SK-N-SH treated with all-trans-retinoic acid at 6 μM for 48 hours (cell line): Measurements from ENCODE around the gene S100Z.

ENCODE experiments used
- ARNTL ChIP-seq: fragments of 450-650 bp; formaldehyde crosslinking; IDR thresholded peaks from 2 replicates; pipeline ENCODE4 v1.5.0; 2020; ENCODE audit warnings: low read depth, mild to moderate bottlenecking, moderate library complexity, borderline replicate concordance
- BACH2 ChIP-seq: fragments of 250-450 bp; sonication (Bioruptor Pico); IDR thresholded peaks from 2 replicates; pipeline ENCODE4 v1.9.0; 2021; ENCODE audit warnings: mild to moderate bottlenecking, borderline replicate concordance
- ISL1 ChIP-seq: fragments of 250-450 bp; sonication (Bioruptor Pico); IDR thresholded peaks from 2 replicates; pipeline ENCODE4 v2.1.2; 2022; ENCODE audit warnings: mild to moderate bottlenecking, moderate library complexity
- OSR1 ChIP-seq: fragments of 250-450 bp; sonication (Bioruptor Pico); IDR thresholded peaks from 2 replicates; pipeline ENCODE4 v1.8.0; 2022; ENCODE audit warnings: moderate library complexity, mild to moderate bottlenecking, inconsistent platforms
- PATZ1 ChIP-seq: fragments of 250-450 bp; sonication (Bioruptor Pico); IDR thresholded peaks from 2 replicates; pipeline ENCODE4 v1.8.0; 2020; ENCODE audit warnings: mild to moderate bottlenecking, moderate library complexity, borderline replicate concordance
- RARB ChIP-seq: fragments of 250-450 bp; sonication (Bioruptor Pico); IDR thresholded peaks from 2 replicates; pipeline ENCODE4 v1.8.0; 2021; ENCODE audit warnings: mild to moderate bottlenecking, moderate library complexity
- TSHZ2 ChIP-seq: fragments of 250-450 bp; sonication (Bioruptor Pico); IDR thresholded peaks from 2 replicates; pipeline ENCODE4 v1.5.0; 2020; ENCODE audit warnings: mild to moderate bottlenecking, moderate library complexity
- ZC3H10 ChIP-seq: fragments of 250-450 bp; sonication (Bioruptor Pico); IDR thresholded peaks from 2 replicates; pipeline ENCODE4 v1.5.1; 2021; ENCODE audit warnings: mild to moderate bottlenecking, moderate library complexity
- ZFP3 ChIP-seq: fragments of 250-450 bp; sonication (Bioruptor Pico); IDR thresholded peaks from 2 replicates; pipeline ENCODE4 v1.5.0; 2020; ENCODE audit warnings: mild to moderate bottlenecking, moderate library complexity
- ZFP30 ChIP-seq: fragments of 450-650 bp; formaldehyde crosslinking; IDR thresholded peaks from 2 replicates; pipeline ENCODE4 v1.5.0; 2022; ENCODE audit warnings: mild to moderate bottlenecking, moderate library complexity

DNA sequence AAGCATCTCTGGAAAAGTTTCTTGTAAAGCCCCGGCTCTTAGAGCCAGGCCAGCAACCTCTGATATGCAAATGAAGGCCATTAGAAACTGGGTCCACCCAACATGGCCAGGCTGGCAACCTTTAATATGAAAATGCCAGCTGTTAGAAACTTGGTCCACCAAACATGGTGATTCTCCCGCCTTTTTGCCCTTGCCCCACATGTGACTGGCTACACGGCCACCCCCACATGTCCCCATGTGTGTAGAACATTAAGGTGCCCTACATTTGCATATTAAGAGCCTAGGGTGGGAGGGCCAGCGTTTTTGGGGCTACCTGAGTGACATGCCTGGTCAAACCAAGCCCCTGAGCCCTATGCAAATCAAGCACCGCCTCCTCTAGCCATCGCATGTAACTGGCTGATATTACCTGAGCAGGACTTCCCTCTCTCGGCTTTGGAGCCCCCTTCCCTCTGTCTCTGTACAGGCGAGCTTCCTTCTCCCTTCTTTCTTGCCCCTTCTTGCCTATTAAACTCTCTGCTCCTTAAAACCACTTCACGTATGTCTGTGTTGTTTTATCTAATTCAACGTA is 39.0 kb downstream of the S100Z start:
- TF ChIP-seq RARB (CRISPR knock-in tag) (no peak), OSR1 (no peak), BACH2 (CRISPR knock-in tag) (no peak), ARNTL (no peak), ISL1 (CRISPR knock-in tag) (no peak), ZC3H10 (CRISPR knock-in tag) (no peak), PATZ1 (CRISPR knock-in tag) (no peak), ZFP3 (no peak), TSHZ2 (no peak), ZFP30 (CRISPR knock-in tag) (no peak)
